Endodermal cell (in vitro differentiated cells): Measurements from ENCODE around the gene SEMA5A. TPM values are rescaled to one million over a fixed set of nuclear protein-coding genes. Genes with fewer than 3 reads are reported as not detected.

ENCODE experiments used
- DNase-seq: peaks from one replicate; pipeline ENCODE4 v3.0.0-alpha.2; 2017
- H3K27ac ChIP-seq: 2 replicates; pipeline ENCODE4 v1.5.1; 2013; ENCODE audit warnings: mild to moderate bottlenecking, low read depth, low read length, moderate library complexity
- H3K27me3 ChIP-seq: 2 replicates; pipeline ENCODE4 v1.6.1; 2013; ENCODE audit warnings: mild to moderate bottlenecking, low read length, moderate library complexity; ENCODE audit not compliant: insufficient read depth, control insufficient read depth, poor library complexity, severe bottlenecking
- H3K36me3 ChIP-seq: 2 replicates; pipeline ENCODE4 v1.7.0; 2013; ENCODE audit warnings: mild to moderate bottlenecking, low read length, moderate library complexity; ENCODE audit not compliant: control insufficient read depth, insufficient read depth
- H3K4me1 ChIP-seq: one replicate; pipeline ENCODE4 v1.7.0; 2013; ENCODE audit warnings: low read length; ENCODE audit not compliant: control insufficient read depth, insufficient read depth
- H3K4me3 ChIP-seq: 2 replicates; pipeline ENCODE4 v1.5.1; 2013; ENCODE audit warnings: mild to moderate bottlenecking, low read length, moderate library complexity
- H3K9ac ChIP-seq: 2 replicates; pipeline ENCODE4 v1.6.1; 2013; ENCODE audit warnings: mild to moderate bottlenecking, low read length, moderate library complexity; ENCODE audit not compliant: poor library complexity, severe bottlenecking; ENCODE audit errors: extremely low read depth
- H3K9me3 ChIP-seq: 2 replicates; pipeline ENCODE4 v1.6.1; 2013; ENCODE audit warnings: mild to moderate bottlenecking, low read length, moderate library complexity; ENCODE audit not compliant: control insufficient read depth
- H3K27ac Mint-ChIP-seq: 2 replicates; pipeline ENCODE4 v1.8.0; 2020; ENCODE audit warnings: mixed read lengths
- H3K27me3 Mint-ChIP-seq: 2 replicates; pipeline ENCODE4 v1.8.0; 2021; ENCODE audit warnings: mild to moderate bottlenecking, mixed read lengths; ENCODE audit not compliant: insufficient read depth
- H3K36me3 Mint-ChIP-seq: 2 replicates; pipeline ENCODE4 v1.8.0; 2020; ENCODE audit warnings: low read depth, mixed read lengths
- H3K4me1 Mint-ChIP-seq: 2 replicates; pipeline ENCODE4 v1.8.0; 2020; ENCODE audit warnings: mixed read lengths
- H3K4me3 Mint-ChIP-seq: 2 replicates; pipeline ENCODE4 v1.8.0; 2020; ENCODE audit warnings: mild to moderate bottlenecking, moderate library complexity, mixed read lengths
- H3K9me3 Mint-ChIP-seq: 2 replicates; pipeline ENCODE4 v1.8.0; 2020; ENCODE audit warnings: mild to moderate bottlenecking, mixed read lengths
- CTCF ChIP-seq: fragments of 200-600 bp; sonication (generic); conservative IDR thresholded peaks from 2 replicates; pipeline ENCODE4 v1.5.0; 2021; ENCODE audit warnings: antibody characterized with exemption, mild to moderate bottlenecking
- WGBS, 2 experiments: methylation state at CpG; one replicate each; pipeline versions ENCODE4 v1.1.5 to v1.1.7; 2013; ENCODE audit warnings: missing lambda C conversion rate in 2 of 2, mixed read lengths in 1 of 2; ENCODE audit not compliant: insufficient coverage in 1 of 2, insufficient read length in 1 of 2; 5-methylcytosine and 5-hydroxymethylcytosine counted together
- total RNA-seq, 2 donors: library from RNA; stranded (reverse); fragmentation: NEBNext Ultra II Directional in 1 of 2; extraction: Animal tissue kit (Norgen Biotek cat#: 25700) in 1 of 2; gene quantifications; 2 replicates in 1 of 2; 3 replicates in 1 of 2; pipeline ENCODE4 v1.2.1, GENCODE V29; 2021

SEMA5A gene
- total RNA-seq, 2 donors from 2014 or later: 46.8 to 77.8 TPM

- Mint-ChIP-seq H3K9me3 (no peaks in the 10 kb centered on the region), H3K4me1 (peaks cover 2% of the 10 kb centered on the region), H3K36me3 (peaks cover 15% of the 10 kb centered on the region), H3K4me3 (no peak overlapping the region), H3K27ac (no peak overlapping the region), H3K27me3 (no peaks in the 10 kb centered on the region)
- no peak for TF ChIP-seq CTCF
- Histone ChIP-seq H3K9ac (no peak overlapping the region), H3K4me1 (no peaks in the 10 kb centered on the region), H3K27me3 (no peaks in the 10 kb centered on the region), H3K4me3 (no peak overlapping the region), H3K27ac (no peak overlapping the region), H3K9me3 (no peaks in the 10 kb centered on the region), H3K36me3 (peaks cover 57% of the 10 kb centered on the region)
- DNase-seq: no peak
- 91 to 93% methylated on average over 2 to 6 of the region's 6 CpGs for WGBS, 2 experiments
Measured at GRCh38 chr5:9529041-9529480, 16.8 kb downstream of the SEMA5A start.

GRCh38 chr5:9524941-9525340 lies 20.9 kb downstream of the SEMA5A start:
- H3K27me3 ChIP-seq: no peaks in the 10 kb centered on the region
- TF ChIP-seq CTCF: no peak
- no peak for DNase-seq
- H3K4me1 ChIP-seq: no peaks in the 10 kb centered on the region
- peaks cover 19% of the 10 kb centered on the region for H3K36me3 Mint-ChIP-seq
- no peak overlapping the region for H3K27ac ChIP-seq
- peaks cover 63% of the 10 kb centered on the region for H3K36me3 ChIP-seq
- H3K9ac ChIP-seq: no peak overlapping the region
- H3K4me1 Mint-ChIP-seq: no peaks in the 10 kb centered on the region
- 93% methylated on average over 1 of the region's 1 CpG; no CpG with 5 or more reads in 1 of the 2 experiments for WGBS, 2 experiments
- H3K4me3 Mint-ChIP-seq: no peak overlapping the region
- H3K27me3 Mint-ChIP-seq: no peaks in the 10 kb centered on the region
- no peaks in the 10 kb centered on the region for H3K9me3 ChIP-seq
- H3K27ac Mint-ChIP-seq: no peak overlapping the region
- H3K4me3 ChIP-seq: no peak overlapping the region
- H3K9me3 Mint-ChIP-seq: no peaks in the 10 kb centered on the region

GRCh38 chr5:9523090-9523823 lies 22.6 kb downstream of the SEMA5A start:
- no peak for TF ChIP-seq CTCF
- H3K4me1 ChIP-seq: no peaks in the 10 kb centered on the region
- Mint-ChIP-seq H3K27me3 (no peaks in the 10 kb centered on the region), H3K36me3 (peaks cover 19% of the 10 kb centered on the region), H3K4me3 (no peak overlapping the region), H3K27ac (no peak overlapping the region), H3K9me3 (no peaks in the 10 kb centered on the region), H3K4me1 (peaks cover 5% of the 10 kb centered on the region)
- H3K9ac ChIP-seq: no peak overlapping the region
- H3K9me3 ChIP-seq: no peaks in the 10 kb centered on the region
- H3K36me3 ChIP-seq: peaks cover 66% of the 10 kb centered on the region
- 84 to 95% methylated on average over 6 to 7 of the region's 7 CpGs for WGBS, 2 experiments
- DNase-seq: no peak
- no peak overlapping the region for H3K4me3 ChIP-seq
- H3K27ac ChIP-seq: no peak overlapping the region
- H3K27me3 ChIP-seq: no peaks in the 10 kb centered on the region
